ENCODE data around the gene RAB38.
A peak's percentile ranks its signal among the peaks of the same experiment; 100 is the strongest.

Gene RAB38

DNA sequence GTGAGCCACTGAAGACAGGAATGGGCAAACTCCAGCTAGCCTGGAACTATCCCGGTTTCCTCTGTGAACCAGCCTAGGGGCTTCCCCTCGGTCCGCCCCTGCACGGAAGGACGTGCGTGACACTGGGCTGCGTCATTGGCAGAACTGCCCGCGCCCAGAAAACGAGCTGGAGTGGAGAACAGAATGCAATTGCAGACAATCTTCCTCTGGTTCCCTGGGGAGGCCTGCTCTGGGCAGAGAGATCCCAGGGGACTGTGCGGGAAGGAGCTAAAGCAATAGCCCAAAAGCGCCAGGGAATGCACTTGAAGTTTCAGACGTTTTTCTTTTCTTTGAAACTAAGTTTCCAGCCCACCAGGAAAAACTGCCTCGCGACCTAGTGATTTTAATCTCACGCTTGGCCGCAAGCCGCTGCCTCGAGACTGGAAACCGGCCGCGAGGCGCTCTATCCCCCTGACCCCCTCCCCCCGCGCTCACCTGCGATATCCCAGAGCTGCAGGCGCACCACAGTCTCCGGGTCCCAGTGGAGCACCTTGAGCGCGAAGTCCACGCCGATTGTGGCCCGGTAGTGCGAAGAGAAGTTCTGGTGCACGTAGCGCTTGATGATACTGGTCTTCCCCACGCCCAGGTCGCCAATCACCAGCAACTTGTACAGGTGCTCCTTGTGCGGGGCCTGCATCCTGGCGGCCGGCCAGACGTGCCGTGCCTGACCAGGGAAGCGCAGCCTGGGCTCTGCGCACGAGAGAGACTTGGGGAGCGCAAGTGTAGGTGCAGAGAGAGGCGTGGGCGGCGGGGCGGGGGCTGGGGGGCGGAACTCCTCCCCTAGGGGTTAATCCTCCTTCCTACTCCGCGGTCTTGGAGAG is at the start of gene RAB38:
RAB38 (minus strand) TSS at position 735 of the 860 bp plus-strand sequence; CDS start at position 676, 59 bp downstream.
- peak; percentile 9 for DNase-seq (ENCODE audit: low read depth)

DNA sequence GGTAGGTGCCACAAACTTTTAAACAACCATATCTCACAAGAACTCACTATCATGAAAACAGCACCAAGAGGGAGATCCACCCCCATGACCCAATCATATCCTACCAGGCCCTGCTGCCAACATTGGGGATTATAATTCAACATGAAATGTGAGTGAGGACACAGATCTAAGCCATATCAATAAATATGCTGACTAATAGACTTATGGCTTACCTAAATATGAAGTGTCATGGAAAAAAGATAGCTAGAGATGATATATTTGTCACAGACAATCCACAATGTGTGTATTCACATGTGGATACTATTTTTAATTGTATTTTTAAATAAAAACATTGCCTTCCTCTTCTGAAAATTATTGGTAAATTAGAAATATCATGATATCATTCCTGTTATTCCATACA is 38.2 kb upstream of the RAB38 start:
- DNase-seq (ENCODE audit: low read depth) = no peak

DNA sequence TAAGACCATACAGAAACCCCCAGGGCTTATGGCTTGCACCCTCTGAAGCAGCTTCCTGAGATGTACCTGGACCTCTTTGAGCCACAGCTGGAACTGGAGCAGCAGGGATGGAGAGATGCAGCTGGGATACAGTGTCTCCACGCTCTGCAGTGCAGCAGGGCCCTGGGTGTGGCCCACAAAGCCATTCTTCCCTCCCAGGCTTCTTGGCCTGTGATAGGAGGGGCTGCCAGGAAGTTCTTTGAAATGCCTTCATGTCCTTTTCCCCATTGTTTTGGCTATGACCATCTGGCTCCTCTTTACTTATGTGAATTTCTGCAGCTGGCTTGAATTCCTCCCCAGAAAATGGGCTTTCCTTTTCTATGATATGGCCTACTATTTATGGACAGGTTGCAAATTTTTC is 37.1 kb upstream of the RAB38 start:
- no peak for DNase-seq (ENCODE audit: low read depth)

DNA sequence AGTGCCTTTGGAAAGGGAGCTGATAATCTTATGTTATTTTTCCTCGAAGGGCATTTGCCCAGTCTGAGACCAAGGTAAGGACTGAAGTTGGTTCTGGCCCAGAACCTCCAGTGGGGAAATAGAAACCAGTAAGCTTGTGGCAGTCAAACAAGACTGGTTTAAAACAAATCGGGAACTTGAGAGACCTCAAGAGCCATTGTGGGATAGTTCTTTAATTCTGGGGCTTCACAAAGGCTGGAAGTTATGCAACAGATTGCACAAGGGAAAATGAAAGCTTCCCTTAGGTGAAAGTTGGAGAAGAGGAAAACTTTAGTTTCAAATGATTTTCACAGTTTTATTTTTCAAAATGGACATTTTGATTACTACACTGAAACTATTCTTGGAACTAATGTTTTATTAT is 33.5 kb upstream of the RAB38 start:
- no peak for DNase-seq (ENCODE audit: low read depth)

DNA sequence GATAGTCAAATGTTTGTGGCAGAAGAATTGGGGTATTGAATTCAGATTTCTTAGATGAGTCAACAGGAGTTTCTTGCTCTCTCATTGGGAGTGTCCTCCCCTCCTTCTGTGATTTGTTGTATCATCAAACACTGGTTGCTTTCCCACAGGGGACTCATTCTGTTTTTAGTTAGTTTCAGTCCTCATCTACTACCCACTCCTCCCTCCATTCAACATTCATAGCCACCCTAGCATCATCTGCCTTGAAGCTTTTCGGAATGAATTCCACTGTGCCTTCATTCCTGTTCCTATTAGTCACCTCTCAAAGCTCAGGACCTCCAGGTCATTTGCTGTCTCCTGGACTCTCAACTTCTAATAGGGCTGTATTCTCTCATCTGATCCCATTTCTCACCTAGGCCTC is 31.5 kb upstream of the RAB38 start:
- no peak for DNase-seq (ENCODE audit: low read depth)

DNA sequence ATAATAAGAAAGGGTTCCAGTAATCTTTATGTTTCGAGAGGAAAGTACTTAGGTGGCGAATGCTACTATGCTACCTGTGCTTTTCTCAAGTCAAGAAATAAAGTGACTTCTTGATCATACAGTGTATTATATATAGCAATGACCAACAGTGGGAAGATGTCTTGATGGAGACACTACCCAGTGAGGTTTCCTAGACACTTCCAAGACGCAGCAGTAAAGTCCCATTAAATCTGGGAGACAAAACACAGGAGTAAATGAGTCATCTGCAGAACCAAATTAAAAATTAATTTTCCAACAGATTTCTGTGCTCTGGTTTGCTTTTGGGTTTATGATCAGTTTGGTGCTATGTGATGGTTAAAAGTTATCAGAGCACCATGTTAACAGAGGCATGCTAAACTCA is 29.1 kb upstream of the RAB38 start:
- no peak for DNase-seq (ENCODE audit: low read depth)

DNA sequence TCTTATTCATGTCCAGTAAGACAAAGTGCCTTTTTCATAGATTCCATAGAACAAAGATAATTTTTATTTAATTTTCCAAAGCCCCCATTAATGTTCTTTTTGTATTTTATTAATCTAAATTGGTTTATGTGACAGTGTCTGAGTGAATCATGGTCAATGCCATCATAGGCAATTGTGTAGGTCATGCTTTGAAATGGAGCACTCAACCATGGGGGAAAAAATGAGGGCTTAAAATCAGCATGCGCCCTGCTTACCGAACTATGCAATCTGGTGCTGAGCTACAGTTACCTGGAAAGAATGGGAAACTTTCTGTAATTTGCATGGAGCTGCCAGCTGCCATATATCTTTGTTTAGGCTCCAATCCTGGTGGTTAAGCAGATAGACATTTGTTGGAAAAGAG is 28.4 kb upstream of the RAB38 start:
- DNase-seq (ENCODE audit: low read depth) = no peak

DNA sequence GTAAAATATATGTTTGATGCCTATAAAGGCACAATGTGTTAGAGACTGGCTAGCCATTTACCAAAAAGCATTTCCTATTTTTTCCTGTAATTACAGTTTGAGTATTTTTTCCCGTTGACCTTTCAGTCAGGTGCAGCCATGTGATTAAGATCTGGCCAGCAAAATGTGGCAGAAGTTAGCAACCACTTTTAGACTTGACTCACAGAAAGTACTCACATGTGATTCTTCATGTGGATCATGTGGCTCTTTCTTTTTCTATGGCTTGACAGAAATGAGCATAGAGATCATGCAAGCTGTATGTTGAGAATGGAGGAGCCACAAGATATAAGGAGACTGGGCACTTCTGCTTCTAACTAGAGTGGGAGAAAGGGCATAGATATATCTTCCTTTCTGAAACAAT is 27.3 kb upstream of the RAB38 start:
- DNase-seq (ENCODE audit: low read depth) = no peak

DNA sequence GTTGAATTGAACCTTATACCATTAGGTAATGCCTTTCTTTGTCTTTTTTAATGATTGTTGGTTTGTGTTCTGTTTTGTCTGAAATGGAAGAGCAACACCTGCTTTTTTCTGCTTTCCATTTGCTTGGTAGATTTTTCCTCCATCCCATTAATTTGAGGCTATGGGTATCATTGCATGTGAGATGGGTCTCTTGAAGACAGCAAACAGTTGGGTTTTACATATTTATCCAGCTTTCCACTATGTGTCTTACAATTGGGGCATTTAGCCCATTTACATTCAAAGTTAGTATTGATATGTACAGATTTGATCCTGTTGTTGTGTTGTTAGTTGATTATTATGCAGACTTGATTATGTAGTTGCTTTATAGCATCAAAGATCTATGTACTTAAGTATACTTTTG is 21.1 kb upstream of the RAB38 start:
- no peak for DNase-seq (ENCODE audit: low read depth)

DNA sequence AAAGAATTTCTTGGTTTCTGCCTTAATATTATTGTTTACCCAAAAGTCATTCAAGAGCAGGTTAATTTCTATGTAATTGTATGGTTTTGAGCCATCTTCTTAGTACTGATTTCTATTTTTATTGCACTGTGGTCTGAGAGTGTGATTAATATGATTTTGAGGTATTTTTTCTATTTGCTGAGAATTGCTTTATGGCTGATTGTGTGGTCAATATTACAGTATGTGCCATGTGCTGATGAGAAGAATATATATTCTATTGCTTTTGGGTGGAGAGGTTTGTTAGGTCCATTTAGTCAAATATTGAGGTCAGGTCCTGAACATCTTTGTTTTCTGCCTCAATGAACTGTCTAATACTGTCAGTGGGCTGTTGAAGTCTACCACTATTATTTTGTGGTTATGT is 20.7 kb upstream of the RAB38 start:
- no peak for DNase-seq (ENCODE audit: low read depth)

DNA sequence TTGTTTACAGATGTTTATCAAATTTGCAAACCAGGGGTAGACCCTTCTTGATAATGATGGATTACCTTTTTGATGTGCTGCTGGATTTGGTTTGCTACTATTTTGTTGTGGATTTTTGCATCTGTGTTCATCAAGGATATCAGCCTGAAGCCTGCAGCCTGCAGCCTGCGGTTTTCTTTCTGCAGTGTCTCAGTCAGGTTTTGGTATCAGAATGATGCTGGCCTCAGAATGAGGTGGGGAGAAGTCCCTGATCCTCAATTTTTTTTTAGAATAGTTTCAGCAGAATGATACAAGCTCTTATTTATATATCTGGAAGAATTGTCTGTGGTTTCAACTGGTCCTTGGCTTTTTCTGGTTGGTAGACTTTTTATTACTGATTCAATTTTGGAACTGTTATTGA is 19.7 kb upstream of the RAB38 start:
- no peak for DNase-seq (ENCODE audit: low read depth)

DNA sequence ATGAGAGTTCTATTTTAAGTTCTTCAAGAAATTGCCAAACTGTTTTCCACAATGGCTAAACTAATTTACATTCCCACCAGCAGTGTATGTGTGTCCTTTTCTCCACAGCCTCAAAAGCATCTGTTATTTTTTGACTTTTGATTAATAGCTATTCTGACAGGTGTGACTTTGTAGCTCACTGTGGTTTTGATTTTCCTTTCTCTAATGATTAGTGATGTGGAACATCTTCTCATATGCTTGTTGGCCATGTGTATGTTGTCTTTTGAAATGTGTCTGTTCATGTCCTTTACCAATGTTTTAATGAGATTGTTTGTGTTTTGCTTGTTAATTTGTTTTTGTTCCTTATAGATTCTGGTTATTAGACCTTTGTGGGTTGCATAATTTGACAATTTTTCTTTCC is 18.0 kb upstream of the RAB38 start:
- DNase-seq (ENCODE audit: low read depth) = no peak

DNA sequence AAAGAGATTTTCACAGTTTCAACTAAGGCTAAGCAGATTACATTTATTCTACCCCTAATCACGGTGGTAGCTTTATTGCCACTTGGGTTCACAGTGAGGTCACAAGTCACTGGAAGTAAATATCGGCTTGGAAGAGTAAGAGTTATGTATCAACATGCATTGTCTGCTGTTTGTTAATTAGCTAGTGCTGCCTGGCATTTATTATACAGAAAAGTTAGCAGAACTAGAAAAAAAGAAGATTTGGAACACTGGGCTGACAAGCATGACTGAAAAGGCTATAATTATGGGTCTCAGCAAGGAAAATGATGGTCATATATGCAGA is 13.7 kb upstream of the RAB38 start:
- DNase-seq (ENCODE audit: low read depth) = no peak

DNA sequence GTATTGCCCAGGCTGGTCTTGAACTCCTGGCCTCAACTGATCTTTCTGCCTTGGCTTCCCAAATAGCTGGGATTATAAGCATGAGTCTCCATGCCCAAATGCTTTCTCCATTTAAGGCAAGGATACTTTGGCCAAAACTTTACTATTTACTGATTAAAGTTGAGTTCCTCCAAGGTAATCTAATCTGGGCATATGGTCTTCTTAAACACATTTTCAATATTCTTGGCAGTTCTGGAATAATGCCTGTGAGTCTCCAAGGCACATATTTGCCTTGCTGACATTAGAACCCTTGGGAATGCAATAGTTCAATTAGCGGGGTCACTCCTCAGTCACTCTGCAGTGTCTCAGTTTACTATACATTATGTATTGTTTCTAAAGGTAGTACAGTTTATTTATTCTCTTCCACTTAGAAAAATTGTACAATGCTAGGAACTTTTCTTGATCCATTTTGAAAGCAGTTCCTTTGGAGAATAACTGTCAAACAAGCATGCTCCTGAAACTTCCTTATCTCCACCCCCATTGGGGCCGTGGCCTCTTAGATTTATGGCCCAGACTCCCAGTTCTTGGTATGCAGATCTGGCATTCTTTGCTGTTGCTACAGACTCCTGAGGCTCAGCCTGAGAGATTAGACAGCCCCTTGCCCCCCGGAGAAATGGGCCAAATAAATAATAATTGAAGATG is 13.1 kb upstream of the RAB38 start:
- no peak for DNase-seq (ENCODE audit: low read depth)

DNA sequence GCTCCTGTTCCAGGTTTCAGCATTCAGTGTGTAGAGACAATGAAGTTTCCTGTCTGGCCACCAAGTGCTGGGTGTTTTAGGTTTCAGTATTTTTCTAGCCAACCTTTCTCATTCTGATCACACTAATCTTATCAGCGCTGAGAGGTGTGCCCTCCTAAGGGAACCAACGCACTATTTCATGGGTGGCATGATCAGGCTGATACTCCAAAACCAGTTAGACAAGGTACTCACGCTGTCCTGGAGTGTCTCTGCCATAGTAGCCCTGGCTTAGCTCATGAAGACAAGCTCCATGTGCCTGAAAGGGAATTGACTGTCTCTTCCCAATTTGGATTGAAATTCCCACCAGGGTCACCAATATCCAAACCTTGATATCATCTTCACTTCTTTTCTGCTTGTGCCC is 8.0 kb upstream of the RAB38 start:
- DNase-seq (ENCODE audit: low read depth) = no peak

DNA sequence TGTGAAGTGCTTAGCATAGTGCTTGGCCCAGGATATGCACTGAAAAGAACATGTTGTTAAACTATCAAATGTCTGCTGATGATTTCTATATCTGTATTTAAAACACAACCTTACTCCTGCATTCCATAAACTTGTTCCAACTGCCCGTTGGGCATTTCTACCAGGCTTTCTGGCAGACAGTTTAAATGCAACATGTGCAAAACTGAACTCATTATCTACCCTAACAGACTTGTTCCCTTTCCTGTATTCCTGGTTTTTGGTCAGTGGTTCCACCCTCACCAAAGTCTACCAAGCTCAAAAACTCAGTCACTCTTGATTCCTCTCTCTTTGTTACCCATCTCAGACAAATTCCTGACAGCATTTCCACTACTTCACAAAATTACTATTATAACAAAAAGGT is 6.5 kb upstream of the RAB38 start:
- no peak for DNase-seq (ENCODE audit: low read depth)

DNA sequence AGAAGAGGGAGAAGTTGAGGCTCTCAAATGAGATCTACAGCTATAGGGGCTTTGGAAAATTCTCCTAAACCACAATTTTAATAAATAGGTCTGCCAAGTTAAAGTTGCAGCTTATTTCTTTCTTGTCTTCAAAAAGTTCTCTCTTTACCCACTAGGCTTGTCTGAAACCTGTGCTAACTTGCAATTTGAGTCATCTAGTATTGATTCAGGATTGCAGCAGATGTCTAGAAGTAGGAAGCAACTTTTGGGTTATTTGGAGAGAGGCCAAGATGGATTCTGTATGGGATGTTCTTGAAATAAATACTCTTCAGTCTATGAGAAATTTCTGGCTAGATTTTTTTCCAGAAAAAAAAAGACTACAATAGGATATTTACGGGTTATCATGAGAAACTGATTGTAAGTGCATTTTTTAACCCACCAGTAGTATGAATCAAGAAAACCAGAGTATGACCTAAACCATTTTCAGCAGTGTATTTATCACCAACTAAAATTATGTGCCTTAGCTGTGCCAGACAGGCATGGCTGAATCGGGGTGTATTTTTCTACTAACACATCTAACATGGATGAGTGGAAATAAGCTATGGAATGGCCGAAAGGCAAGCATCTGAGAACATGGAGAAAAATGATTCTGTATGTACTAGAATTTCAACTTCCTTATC is 4.9 kb upstream of the RAB38 start:
- DNase-seq (ENCODE audit: low read depth) = no peak

DNA sequence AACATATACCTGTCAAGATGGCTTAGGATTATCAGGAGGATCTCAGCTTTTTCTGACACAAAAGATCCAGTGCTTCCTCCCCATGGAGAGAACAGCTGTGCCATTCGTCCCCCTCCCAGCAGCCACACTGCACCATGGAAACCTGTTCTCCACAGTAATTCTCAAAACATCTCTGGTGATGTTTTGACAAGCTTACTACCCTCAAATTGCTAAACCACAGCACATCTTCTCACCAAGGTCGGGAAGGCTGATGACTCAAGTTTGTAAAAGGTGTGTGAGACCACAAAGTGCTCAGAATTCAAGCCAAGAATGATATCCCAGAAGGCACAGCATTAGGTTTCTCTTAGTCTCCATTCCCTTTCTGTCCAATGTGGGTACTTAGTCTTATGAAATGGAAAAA is 3.9 kb upstream of the RAB38 start:
- DNase-seq (ENCODE audit: low read depth) = no peak

DNA sequence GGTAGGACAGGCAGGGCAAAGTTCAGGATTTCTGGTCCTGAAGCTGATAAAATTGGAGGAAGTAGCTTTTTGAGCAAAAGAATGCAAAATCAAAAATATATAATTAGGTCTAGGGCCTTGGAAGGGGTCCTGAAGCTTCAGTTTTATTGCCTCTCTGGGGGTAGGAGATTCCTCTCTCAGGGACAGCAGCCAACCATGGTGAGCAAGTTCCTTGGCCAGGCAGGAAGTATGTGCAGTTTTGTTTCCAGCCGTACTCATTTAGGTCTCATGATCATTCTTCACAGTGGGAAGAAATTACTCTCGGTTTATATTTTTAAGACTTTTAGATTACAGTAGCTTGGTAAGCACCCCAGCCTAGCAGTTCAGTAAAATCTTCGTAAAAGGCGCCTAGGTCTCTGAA is 2.9 kb upstream of the RAB38 start:
- no peak for DNase-seq (ENCODE audit: low read depth)

DNA sequence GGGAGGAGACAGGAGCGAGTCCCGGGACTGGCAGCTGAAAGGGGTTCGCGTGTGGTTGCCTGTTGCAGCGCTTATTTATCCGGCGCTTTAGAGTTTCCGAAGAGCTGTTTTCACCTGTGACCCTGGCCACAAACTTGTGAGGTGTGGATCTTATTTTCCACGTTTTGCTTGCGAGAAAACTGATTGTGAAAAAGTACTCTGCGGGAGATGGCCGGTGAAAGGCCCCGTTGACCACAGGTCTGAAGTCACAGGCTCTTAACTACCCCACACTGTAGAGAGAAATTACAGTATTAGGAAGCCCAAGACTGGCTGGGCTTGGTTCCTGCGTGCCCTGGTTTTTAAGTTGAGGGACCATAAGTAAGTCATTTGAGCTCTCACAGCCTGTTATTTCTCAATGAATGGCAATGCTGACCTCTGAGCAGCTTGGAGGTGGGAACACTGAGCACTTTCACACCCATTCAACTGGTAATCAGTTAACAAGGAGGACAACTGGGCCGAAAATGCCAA is 379 bp upstream of the RAB38 start:
- no peak for DNase-seq (ENCODE audit: low read depth)

DNA sequence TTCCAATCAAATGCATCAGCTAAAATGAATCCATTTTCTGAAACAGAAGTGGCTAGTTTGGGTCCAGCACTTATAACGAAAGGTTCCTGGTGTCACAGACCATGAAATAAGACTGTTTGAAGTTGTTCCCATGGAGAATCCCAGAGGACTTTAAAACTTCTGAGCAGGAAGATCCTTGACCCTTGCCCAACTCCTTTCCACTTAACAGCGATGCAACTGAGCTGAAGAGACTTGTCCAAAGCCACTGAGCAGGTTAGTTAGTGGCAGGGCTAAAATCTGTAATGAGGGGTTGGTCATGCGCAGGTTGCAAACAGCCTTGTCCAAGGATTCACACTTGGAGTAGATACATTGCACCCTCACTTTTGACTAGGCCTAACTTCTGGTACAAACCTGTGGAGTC is 1.3 kb downstream of the RAB38 start:
- DNase-seq (ENCODE audit: low read depth) = no peak

DNA sequence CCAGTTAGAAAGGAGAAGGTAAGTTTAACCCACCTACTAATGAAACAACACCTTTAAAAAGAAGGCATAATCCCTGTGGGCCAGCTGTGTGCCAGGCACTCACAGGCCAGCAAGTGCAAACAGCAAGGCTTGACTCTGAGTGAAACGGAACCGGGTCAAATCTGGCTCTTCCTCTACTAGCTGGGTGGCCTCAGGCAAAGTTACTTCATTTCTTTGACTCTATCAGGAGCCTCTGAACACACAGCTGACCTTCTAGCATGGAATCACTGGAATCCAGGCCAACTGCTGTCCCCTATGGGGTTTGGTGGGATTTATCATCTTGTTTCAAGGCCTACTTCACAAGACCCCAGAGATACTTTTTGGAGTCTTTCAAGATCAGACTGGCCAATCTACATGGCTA is 3.3 kb downstream of the RAB38 start:
- no peak for DNase-seq (ENCODE audit: low read depth)

DNA sequence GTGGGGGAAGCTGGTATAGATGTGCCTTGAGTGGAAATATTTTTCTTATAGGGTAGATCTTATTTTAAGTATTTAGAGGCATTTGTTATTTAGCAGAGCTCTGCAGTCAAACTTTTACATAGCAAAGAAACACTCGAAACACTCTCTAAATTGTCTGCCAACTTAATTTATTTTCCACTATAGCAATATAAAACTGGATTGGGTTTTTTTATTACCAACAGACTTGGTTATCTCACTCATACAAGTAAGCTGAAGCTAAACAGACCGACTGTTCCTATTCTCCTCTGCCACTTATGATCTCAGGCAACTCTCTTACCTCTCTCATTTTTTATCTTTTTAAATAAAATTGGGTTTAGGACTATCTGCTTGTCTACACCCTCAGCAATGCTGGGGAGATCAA is 4.6 kb downstream of the RAB38 start:
- no peak for DNase-seq (ENCODE audit: low read depth)
